HUES48 (cell line): ENCODE measurements around the gene DOCK9.

ENCODE experiments used
- H3K27ac ChIP-seq: one replicate; pipeline ENCODE4 v1.7.0; 2013; ENCODE audit warnings: low read depth, low read length, inconsistent platforms
- H3K27me3 ChIP-seq: 2 replicates; pipeline ENCODE4 v1.6.1; 2013; ENCODE audit warnings: mild to moderate bottlenecking, low read length; ENCODE audit not compliant: control insufficient read depth, insufficient read depth
- H3K36me3 ChIP-seq: 2 replicates; pipeline ENCODE4 v1.6.1; 2013; ENCODE audit warnings: low read length; ENCODE audit not compliant: control insufficient read depth, insufficient read depth
- H3K4me1 ChIP-seq: 2 replicates; pipeline ENCODE4 v1.6.1; 2013; ENCODE audit warnings: mild to moderate bottlenecking, low read length; ENCODE audit not compliant: control insufficient read depth, insufficient read depth
- H3K4me3 ChIP-seq: 2 replicates; pipeline ENCODE4 v1.5.1; 2013; ENCODE audit warnings: mild to moderate bottlenecking, low read depth, low read length
- H3K9ac ChIP-seq: 2 replicates; pipeline ENCODE4 v1.6.1; 2013; ENCODE audit warnings: mild to moderate bottlenecking, low read depth, low read length, moderate library complexity
- H3K9me3 ChIP-seq: 2 replicates; pipeline ENCODE4 v1.6.1; 2013; ENCODE audit warnings: low read length; ENCODE audit not compliant: control insufficient read depth, insufficient read depth

The DOCK9 gene

GRCh38 chr13:98835156-98835555, 142.7 kb downstream of the DOCK9 start:
- no peak overlapping the region for H3K9ac ChIP-seq
- H3K4me3 ChIP-seq, result no peak overlapping the region
- no peaks in the 10 kb centered on the region for H3K9me3 ChIP-seq
- H3K4me1 ChIP-seq, result peaks cover 19% of the 10 kb centered on the region
- H3K36me3 ChIP-seq, result no peaks in the 10 kb centered on the region
- H3K27me3 ChIP-seq, result no peaks in the 10 kb centered on the region
- H3K27ac ChIP-seq, result no peak overlapping the region

GRCh38 chr13:98834254-98834960, 143.5 kb downstream of the DOCK9 start:
- Histone ChIP-seq H3K36me3 (no peaks in the 10 kb centered on the region), H3K27me3 (no peaks in the 10 kb centered on the region), H3K9me3 (no peaks in the 10 kb centered on the region), H3K4me1 (peaks cover 15% of the 10 kb centered on the region), H3K27ac (no peak overlapping the region), H3K4me3 (no peak overlapping the region), H3K9ac (no peak overlapping the region)

DNA sequence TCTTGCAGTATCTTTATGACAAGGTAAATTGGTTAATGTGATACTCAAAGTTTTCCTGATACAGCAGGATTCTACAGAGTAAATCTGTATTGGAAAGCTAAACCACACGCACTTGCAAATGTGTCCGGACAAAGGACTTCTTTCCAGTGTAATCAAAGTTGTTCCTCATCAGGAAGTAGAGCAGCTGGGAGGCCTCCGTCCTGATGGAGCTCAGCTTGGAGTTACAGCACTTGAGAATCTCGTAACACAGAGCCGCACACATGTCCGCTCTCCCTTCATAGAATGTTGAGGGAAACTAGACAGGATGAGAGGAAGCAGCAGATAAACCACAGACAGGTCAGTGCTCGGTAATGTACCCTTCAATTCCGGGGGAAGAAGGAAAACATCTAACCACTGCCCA, 146.6 kb downstream of the DOCK9 start:
- no peaks in the 10 kb centered on the region for H3K27me3 ChIP-seq
- peaks cover 22% of the 10 kb centered on the region for H3K4me1 ChIP-seq
- no peak overlapping the region for H3K9ac ChIP-seq
- no peak overlapping the region for H3K4me3 ChIP-seq
- no peak overlapping the region for H3K27ac ChIP-seq
- H3K36me3 ChIP-seq, result no peaks in the 10 kb centered on the region
- no peaks in the 10 kb centered on the region for H3K9me3 ChIP-seq

- H3K4me1 ChIP-seq, result peaks cover 30% of the 10 kb centered on the region
- no peaks in the 10 kb centered on the region for H3K27me3 ChIP-seq
- H3K27ac ChIP-seq, result no peak overlapping the region
- no peaks in the 10 kb centered on the region for H3K9me3 ChIP-seq
- no peak overlapping the region for H3K4me3 ChIP-seq
- no peak overlapping the region for H3K9ac ChIP-seq
- no peaks in the 10 kb centered on the region for H3K36me3 ChIP-seq
These were observed 148.3 kb downstream of the DOCK9 start for GRCh38 chr13:98829541-98829940.

GRCh38 chr13:98828614-98829013, 149.2 kb downstream of the DOCK9 start:
- H3K9me3 ChIP-seq, result no peaks in the 10 kb centered on the region
- no peak overlapping the region for H3K27ac ChIP-seq
- H3K4me1 ChIP-seq, result peaks cover 21% of the 10 kb centered on the region
- H3K9ac ChIP-seq, result no peak overlapping the region
- H3K4me3 ChIP-seq, result no peak overlapping the region
- H3K27me3 ChIP-seq, result no peaks in the 10 kb centered on the region
- H3K36me3 ChIP-seq, result no peaks in the 10 kb centered on the region

GRCh38 chr13:98827449-98827848, 150.4 kb downstream of the DOCK9 start:
- Histone ChIP-seq H3K27me3 (no peaks in the 10 kb centered on the region), H3K9me3 (no peaks in the 10 kb centered on the region), H3K4me3 (no peak overlapping the region), H3K27ac (no peak overlapping the region), H3K36me3 (no peaks in the 10 kb centered on the region), H3K9ac (no peak overlapping the region), H3K4me1 (peaks cover 19% of the 10 kb centered on the region)

DNA sequence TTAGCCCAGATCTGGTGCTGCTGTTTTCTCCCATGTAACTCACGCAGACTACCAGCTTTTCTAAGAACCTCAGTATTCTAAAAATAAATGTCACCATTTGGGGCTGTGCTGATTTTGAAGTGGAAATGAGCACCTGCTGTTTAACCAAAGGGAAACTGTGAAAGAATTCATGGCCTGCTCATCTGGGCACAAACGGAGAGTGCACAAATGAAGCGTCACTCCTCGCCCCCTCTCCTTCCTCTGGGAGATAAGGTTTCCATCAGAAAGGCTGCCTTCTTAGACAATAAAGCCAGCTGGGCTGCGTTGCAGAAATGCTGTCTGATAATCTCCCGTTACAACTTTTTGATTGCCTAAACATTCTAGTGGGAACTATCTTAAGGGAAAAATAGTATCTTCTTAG, 151.7 kb downstream of the DOCK9 start:
- peak overlapping the region; percentile 43 for H3K27ac ChIP-seq
- no peak overlapping the region for H3K9ac ChIP-seq
- peaks cover 30% of the 10 kb centered on the region for H3K4me1 ChIP-seq
- H3K27me3 ChIP-seq, result no peaks in the 10 kb centered on the region
- H3K4me3 ChIP-seq, result no peak overlapping the region
- no peaks in the 10 kb centered on the region for H3K9me3 ChIP-seq
- no peaks in the 10 kb centered on the region for H3K36me3 ChIP-seq

GRCh38 chr13:98825659-98826058, 152.2 kb downstream of the DOCK9 start:
- Histone ChIP-seq H3K27ac (peak overlapping the region; percentile 43), H3K4me3 (no peak overlapping the region), H3K27me3 (no peaks in the 10 kb centered on the region), H3K9ac (no peak overlapping the region), H3K36me3 (no peaks in the 10 kb centered on the region), H3K4me1 (peaks cover 33% of the 10 kb centered on the region), H3K9me3 (no peaks in the 10 kb centered on the region)

- Histone ChIP-seq H3K9me3 (no peaks in the 10 kb centered on the region), H3K27ac (no peak overlapping the region), H3K27me3 (no peaks in the 10 kb centered on the region), H3K4me3 (no peak overlapping the region), H3K36me3 (no peaks in the 10 kb centered on the region), H3K4me1 (peaks cover 33% of the 10 kb centered on the region), H3K9ac (no peak overlapping the region)
These were observed 153.3 kb downstream of the DOCK9 start for GRCh38 chr13:98824376-98825160.

GRCh38 chr13:98823442-98823841, 154.4 kb downstream of the DOCK9 start:
- no peak overlapping the region for H3K27ac ChIP-seq

DNA sequence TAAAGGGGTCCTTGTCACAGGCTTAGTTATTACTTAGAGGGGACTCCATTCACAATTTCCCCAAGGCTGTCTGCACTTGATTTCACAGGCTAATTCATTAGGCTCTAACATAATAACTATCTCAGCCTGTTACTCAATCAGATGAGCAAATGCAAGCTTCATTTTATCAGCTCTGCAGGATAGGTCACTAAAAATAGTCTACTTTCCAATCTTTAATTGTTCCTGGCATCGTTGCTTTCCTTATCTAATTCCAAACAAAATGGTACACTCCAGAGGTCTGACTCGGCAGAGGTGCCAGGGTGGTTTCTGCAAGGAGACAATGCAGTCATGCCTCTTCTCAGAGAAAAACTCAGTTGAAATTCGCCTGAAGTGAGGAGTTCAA, 155.6 kb downstream of the DOCK9 start:
- Histone ChIP-seq H3K9me3 (no peaks in the 10 kb centered on the region), H3K27ac (no peak overlapping the region), H3K36me3 (no peaks in the 10 kb centered on the region), H3K9ac (no peak overlapping the region), H3K4me3 (no peak overlapping the region), H3K27me3 (no peaks in the 10 kb centered on the region), H3K4me1 (peaks cover 33% of the 10 kb centered on the region)

More at GRCh38 chr13:98823442-98823841, 154.4 kb downstream of the DOCK9 start:
- Histone ChIP-seq H3K4me3 (no peak overlapping the region), H3K36me3 (no peaks in the 10 kb centered on the region), H3K9me3 (no peaks in the 10 kb centered on the region), H3K27me3 (no peaks in the 10 kb centered on the region), H3K9ac (no peak overlapping the region), H3K4me1 (peaks cover 33% of the 10 kb centered on the region)
